IPS-20b (cell line): ENCODE results near the gene ABR.
A peak's percentile ranks its signal among the peaks of the same experiment; 100 is the strongest.
"Not testable (repeated sequence)": the region's sequence is repeated elsewhere in the genome, so short reads cannot be mapped to it uniquely, and the experiment has no call there.

Experiments
- H3K27ac ChIP-seq: one replicate; pipeline ENCODE4 v1.5.1; 2013; ENCODE audit warnings: low read length
- H3K27me3 ChIP-seq: 2 replicates; pipeline ENCODE4 v1.6.1; 2013; ENCODE audit warnings: mild to moderate bottlenecking, low read length, inconsistent platforms; ENCODE audit not compliant: insufficient read depth
- H3K36me3 ChIP-seq: 2 replicates; pipeline ENCODE4 v1.6.1; 2013; ENCODE audit warnings: low read depth, mild to moderate bottlenecking, inconsistent platforms, low read length, moderate library complexity; ENCODE audit not compliant: insufficient read depth
- H3K4me1 ChIP-seq: 2 replicates; pipeline ENCODE4 v1.6.1; 2013; ENCODE audit warnings: mild to moderate bottlenecking, control low read depth, inconsistent platforms, low read length, moderate library complexity; ENCODE audit not compliant: insufficient read depth
- H3K4me3 ChIP-seq: 2 replicates; pipeline ENCODE4 v1.5.1; 2013; ENCODE audit warnings: mild to moderate bottlenecking, low read length, inconsistent platforms
- H3K9ac ChIP-seq: 2 replicates; pipeline ENCODE4 v1.6.1; 2013; ENCODE audit warnings: low read depth, mild to moderate bottlenecking, inconsistent platforms, low read length, moderate library complexity
- H3K9me3 ChIP-seq: 2 replicates; pipeline ENCODE4 v1.6.1; 2013; ENCODE audit warnings: mild to moderate bottlenecking, low read depth, low read length, inconsistent platforms; ENCODE audit not compliant: insufficient read depth

Gene ABR

DNA sequence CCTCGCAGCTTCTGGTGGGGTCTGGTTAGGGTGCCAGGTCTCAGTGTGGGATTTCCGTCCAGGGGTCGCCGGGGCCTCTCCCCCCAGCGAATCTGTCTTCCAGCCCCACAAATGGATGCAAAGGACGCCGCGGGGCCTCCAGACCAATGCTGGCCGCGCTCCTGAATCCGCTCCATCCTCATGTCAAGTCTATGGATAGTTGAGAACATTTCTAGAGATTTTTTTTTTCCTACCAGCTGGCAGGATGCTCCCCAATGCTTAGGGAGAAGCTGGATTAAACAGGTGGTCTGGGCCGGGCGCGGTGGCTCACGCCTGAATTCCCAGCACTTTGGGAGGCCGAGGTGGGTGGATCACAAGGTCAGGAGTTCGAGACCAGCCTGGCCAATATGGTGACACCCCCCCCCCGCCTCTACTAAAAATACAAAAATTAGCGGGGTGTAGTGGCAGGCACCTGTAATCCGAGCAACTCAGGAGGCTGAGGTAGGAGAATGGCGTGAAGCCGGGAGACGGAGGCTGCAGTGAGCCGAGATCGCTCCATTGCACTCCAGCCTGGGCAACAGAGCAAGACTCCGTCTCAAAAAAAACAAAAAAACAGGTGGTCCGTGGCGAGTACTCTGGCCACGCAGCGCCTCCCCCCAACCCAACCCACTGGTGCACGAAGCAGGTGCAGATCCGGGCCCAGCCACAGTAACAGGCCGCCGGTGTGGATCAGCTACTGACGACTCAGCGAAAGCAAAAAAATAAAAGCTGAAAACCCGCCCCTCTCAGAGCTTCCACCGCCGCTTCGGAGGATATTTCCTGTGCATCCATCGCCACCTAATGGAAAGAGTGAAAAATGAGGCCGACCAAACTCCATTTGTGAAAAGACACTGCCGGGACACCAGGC lies 199.1 kb downstream of the ABR start:
- H3K9me3 ChIP-seq = no peaks in the 10 kb centered on the region
- H3K27me3 ChIP-seq = no peaks in the 10 kb centered on the region; the same call in 1 of the 2 replicates
- H3K9ac ChIP-seq = peak overlapping the region; percentile 63; the same call in 1 of the 2 replicates
- H3K36me3 ChIP-seq = no peaks in the 10 kb centered on the region
- H3K4me1 ChIP-seq = peaks cover 22% of the 10 kb centered on the region; the same call in 1 of the 2 replicates
- H3K4me3 ChIP-seq = peak overlapping the region; percentile 69
- no peak overlapping the region for H3K27ac ChIP-seq

DNA sequence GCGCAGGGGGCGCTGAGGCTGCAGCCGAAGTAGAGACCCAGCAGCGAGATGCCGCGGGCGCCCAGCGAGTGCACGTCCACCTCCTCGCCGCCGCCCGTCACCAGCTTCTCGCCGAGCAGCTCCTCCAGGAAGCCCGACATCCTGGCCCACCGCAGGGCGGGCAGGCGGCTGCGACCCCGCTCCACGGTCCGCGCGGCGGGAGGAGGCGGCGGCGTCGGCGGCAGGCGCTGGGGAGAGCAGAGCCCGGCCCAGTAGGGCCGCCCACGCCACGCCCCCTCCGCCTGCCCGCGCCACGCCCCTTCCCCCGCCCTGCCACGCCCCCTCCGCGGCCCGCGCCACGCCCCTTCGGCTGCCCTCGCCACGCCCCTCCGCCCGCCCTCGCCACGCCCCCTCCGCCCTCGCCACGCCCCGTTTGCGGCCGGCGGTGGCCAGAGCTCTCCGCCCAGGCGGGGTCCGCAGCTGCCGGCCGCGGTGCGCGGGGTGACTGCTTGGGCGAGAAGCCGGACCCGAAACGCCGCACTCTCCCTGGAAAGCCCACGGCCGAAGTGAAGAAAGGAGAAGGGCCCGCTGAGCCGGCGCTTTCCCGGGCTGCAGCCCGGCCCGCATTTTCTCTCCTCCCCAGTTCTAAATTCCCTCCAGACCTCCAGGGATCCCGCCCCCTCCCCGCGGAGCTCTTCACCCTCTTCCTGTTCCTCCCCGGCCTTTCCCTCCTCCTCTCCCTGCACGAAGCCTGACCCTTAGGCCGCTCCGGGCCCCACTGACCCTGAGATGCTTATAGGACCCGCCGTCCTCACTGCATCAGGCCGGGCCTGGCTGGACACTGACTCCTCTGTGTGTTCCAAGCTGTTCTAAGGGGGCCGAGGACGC lies 200.0 kb downstream of the ABR start, which contains the start of gene NXN:
Gene NXN, minus strand, starts transcription at position 238 of the 867 bp plus-strand sequence.
- Histone ChIP-seq H3K9me3 (no peaks in the 10 kb centered on the region), H3K27me3 (no peaks in the 10 kb centered on the region; the same call in 1 of the 2 replicates), H3K27ac (no peak within 1 kb of the TSS), H3K36me3 (no peaks in the 10 kb centered on the region), H3K4me3 (peak within 1 kb of the TSS; percentile 91), H3K4me1 (peaks cover 29% of the 10 kb centered on the region), H3K9ac (peak within 1 kb of the TSS; percentile 94)

DNA sequence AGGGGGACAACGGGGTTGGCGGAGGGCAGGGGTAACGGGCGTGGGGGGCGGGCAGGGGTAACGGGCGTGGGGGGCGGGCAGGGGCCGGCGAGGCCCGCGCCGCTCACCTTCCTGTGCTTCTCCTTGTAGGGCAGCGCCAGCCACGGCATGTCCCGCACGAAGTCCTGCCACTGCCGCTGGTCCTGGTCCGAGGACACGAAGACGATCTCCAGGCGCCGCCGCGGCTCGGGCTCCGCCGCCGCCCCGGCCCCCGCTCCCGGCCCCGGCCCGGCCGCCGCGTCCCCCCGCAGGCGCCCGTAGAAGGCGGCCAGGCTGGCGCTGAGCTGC lies 200.6 kb downstream of the ABR start:
- H3K27ac ChIP-seq = no peak overlapping the region
- H3K4me1 ChIP-seq = peaks cover 29% of the 10 kb centered on the region
- no peaks in the 10 kb centered on the region; the same call in 1 of the 2 replicates for H3K27me3 ChIP-seq
- no peaks in the 10 kb centered on the region for H3K36me3 ChIP-seq
- no peaks in the 10 kb centered on the region for H3K9me3 ChIP-seq
- peak overlapping the region; percentile 69 for H3K4me3 ChIP-seq
- no peak overlapping the region for H3K9ac ChIP-seq

DNA sequence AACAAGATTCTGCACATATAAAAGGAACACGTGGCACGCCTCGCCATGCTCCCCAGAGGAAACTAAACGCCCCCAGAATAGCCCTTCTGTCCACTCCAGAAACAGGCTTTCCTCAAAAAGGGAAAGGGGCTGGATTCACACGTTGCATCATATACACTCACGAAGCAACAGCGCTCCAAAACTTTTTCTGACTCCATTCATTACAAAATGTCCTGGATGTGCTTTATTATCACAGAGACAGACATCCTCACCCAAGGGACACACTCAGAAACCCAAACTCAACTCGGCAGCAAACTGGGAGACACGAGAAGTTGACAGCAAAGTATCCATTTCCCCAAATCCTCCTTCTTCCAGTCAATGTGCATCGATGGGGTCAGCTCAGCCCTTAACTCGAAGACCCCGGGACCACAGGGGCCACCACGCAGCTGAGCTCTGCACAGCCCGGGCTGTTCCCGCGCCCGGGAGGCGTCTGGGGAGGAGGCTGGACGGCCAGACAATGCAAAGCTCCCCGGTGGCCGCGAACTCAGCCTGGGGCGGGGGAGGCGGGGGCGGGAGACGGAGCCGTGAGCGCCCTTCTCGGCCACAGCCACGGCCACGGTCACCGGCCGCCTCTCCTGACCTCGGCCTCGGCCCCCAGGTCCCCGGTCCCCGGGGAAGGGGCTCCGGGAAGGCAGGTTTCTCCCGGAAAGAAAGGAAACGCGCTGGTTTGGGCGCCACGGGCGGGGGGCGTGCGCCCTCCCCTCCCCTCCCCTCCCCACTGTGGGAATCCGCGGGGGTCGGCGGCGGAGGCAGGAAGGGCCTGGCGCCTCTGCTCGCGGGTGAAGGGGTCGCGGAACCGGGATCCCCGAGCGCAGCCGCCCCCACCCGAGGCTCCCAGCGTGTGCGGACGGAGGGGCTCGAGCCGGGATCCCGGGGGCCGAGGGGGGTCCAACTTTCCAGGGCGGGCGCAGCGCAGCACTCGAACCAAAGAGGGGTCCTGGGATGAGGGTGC lies 201.4 kb downstream of the ABR start:
- Histone ChIP-seq H3K4me1 (peaks cover 29% of the 10 kb centered on the region), H3K9me3 (no peaks in the 10 kb centered on the region), H3K9ac (peak overlapping the region; percentile 94), H3K27me3 (no peaks in the 10 kb centered on the region; the same call in 1 of the 2 replicates), H3K27ac (no peak overlapping the region), H3K36me3 (no peaks in the 10 kb centered on the region), H3K4me3 (peak overlapping the region; percentile 91)

DNA sequence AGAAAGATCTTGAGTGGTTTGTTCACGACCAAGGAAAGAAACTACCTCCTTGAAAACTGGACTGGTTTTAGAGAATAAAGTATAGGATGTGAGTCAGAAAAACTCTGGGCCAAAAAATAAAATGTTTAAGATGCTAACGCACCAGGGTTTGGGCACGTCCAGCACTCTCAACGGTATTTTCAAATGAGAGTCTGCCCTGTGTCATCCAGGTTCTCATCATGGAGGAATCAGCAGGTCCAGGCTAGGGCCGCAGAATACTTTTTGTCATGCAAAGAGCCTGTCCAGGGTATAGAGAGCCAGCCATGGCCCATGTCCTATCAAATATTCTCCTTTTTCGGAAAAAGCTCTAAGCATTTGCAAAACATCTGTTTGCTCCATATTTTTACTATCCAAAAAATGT lies 202.6 kb downstream of the ABR start:
- Histone ChIP-seq H3K27me3 (no peaks in the 10 kb centered on the region; the same call in 1 of the 2 replicates), H3K9ac (peak overlapping the region; percentile 94; the same call in 1 of the 2 replicates), H3K27ac (no peak overlapping the region), H3K9me3 (no peaks in the 10 kb centered on the region), H3K4me1 (peaks cover 34% of the 10 kb centered on the region), H3K4me3 (peak overlapping the region; percentile 91), H3K36me3 (no peaks in the 10 kb centered on the region)

DNA sequence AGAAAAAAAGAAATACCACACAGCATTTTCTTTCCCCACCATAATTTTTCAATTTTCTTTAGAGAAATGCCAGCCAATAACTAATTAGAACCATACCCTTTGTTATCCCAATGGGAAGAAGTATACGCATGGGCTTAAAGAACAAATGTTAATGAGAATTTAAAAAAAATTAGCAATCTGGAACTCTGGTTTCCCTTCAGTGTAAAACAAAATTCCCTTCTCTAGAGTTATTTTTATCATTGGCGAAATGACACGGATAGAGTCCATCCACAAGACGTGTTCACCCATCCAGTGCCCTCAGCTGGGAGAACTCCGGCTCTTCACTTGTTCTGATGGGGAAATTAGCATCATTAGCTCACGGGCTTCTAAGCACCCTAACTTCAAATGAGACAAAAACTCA lies 203.5 kb downstream of the ABR start:
- Histone ChIP-seq H3K4me3 (no peak overlapping the region), H3K36me3 (no peaks in the 10 kb centered on the region), H3K9me3 (no peaks in the 10 kb centered on the region), H3K4me1 (peaks cover 34% of the 10 kb centered on the region), H3K27me3 (no peaks in the 10 kb centered on the region; the same call in 1 of the 2 replicates), H3K9ac (no peak overlapping the region), H3K27ac (no peak overlapping the region)

DNA sequence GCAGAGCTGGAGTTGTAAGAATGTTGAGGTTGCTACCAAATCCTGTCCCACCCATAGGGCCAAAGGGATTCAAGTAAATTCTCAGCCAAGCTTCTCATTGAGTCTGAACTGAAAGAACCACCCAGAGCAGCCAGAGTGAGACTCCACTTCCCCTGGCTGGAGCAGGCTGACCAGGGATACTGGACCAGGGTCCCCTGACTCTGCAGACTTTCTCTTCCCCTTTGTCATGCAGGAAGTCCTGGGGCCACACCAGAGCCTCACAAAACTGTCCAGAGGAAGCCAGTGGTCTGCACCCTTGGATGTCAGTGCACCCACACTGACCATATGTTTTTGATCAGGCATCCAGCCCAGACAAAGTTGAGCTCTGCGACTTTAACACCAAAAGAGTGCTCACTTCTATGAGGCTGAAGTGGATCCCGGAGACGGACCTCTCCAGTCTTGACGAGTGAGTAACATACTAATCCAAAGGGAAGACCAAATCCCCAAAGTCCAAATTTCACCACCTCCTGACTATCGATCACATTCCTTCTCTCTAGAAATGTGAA lies 204.3 kb downstream of the ABR start:
- Histone ChIP-seq H3K4me3 (peak overlapping the region; percentile 2; the same call in 1 of the 2 replicates), H3K4me1 (peaks cover 37% of the 10 kb centered on the region), H3K9ac (no peak overlapping the region), H3K36me3 (no peaks in the 10 kb centered on the region), H3K27me3 (no peaks in the 10 kb centered on the region; the same call in 1 of the 2 replicates), H3K27ac (peak overlapping the region; percentile 14), H3K9me3 (no peaks in the 10 kb centered on the region)

DNA sequence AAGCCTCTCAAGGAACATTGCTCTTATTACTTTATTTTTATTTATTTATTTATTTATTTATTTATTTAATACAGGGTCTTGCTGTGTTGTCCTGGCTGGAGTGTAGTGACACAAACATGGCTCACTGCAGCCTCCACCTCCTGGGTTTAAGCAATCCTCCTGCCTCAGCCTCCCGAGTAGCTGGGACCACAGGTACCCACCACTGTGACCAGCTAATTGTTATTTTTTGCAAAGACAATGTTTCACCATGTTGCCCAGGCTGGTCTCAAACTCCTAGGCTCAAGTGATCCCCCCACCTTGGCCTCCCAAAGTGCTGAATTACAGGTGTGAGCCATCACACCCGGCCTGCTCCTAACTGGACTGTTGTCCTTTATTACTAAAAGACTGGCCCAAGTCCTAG lies 205.0 kb downstream of the ABR start:
- peaks cover 44% of the 10 kb centered on the region for H3K4me1 ChIP-seq
- H3K4me3 ChIP-seq, H3K27ac ChIP-seq, H3K27me3 ChIP-seq, H3K9ac ChIP-seq, H3K9me3 ChIP-seq, H3K36me3 ChIP-seq: not testable (repeated sequence)

DNA sequence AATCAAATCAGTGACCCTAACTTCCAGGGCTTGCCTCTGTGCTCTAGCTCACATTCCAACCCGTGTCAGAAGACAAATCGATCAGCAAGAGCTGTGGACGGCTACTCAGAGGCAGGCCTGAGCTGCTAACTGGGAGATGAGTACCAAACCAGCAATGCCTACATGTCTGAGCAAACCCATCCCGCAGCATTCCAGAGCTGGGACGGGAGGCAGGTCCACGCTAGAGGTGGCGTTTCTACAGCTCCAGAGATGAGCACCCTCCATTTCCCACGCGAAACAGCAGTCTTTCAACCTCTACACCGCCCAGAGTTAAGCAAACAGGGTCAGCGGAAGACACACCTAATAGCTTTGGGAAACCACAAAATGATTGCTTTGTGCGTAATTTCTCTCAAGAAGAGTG lies 206.7 kb downstream of the ABR start:
- Histone ChIP-seq H3K9ac (0 out of 2 replicates have a peak overlapping the region, but pooled peaks have one; percentile 10), H3K4me1 (peaks cover 48% of the 10 kb centered on the region), H3K36me3 (no peaks in the 10 kb centered on the region), H3K4me3 (no peak overlapping the region), H3K9me3 (no peaks in the 10 kb centered on the region), H3K27ac (no peak overlapping the region), H3K27me3 (no peaks in the 10 kb centered on the region; the same call in 1 of the 2 replicates)

DNA sequence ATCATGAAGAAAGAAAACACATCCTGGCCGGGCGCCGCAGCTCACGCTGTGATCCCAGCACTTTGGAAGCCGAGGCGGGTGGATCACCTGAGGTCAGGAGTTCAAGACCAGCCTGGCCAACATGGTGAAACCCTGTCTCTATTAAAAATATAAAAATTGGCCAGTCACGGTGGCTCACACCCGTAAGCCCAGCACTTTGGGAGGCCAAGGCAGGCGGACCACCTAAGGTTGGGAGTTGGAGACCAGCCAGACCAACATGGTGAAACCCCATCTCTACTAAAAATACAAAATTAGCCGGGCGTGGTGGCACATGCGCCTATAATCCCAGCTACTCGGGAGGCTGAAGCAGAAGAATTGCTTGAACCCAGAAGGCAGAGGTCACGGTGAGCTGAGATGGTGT lies 207.9 kb downstream of the ABR start:
- not testable (repeated sequence) for H3K27ac ChIP-seq
- peaks cover 38% of the 10 kb centered on the region for H3K4me1 ChIP-seq

More for the DNA sequence above, 207.9 kb downstream of the ABR start:
- H3K9ac ChIP-seq, H3K9me3 ChIP-seq, H3K36me3 ChIP-seq, H3K4me3 ChIP-seq, H3K27me3 ChIP-seq: not testable (repeated sequence)
